NCI-H1417 (cell line): ENCODE data around the gene OPCML.
"Not testable (repeated sequence)": the region's sequence is repeated elsewhere in the genome, so short reads cannot be mapped to it uniquely, and the experiment has no call there.

Source experiments
- DNase-seq, 3 experiments: peaks; one replicate each; lab custom pipeline; 2025; lab: John Stamatoyannopoulos, UW

Gene OPCML

GRCh38 chr11:132439711-132440255, 1092.5 kb downstream of the OPCML start:
- no peak for DNase-seq

DNA sequence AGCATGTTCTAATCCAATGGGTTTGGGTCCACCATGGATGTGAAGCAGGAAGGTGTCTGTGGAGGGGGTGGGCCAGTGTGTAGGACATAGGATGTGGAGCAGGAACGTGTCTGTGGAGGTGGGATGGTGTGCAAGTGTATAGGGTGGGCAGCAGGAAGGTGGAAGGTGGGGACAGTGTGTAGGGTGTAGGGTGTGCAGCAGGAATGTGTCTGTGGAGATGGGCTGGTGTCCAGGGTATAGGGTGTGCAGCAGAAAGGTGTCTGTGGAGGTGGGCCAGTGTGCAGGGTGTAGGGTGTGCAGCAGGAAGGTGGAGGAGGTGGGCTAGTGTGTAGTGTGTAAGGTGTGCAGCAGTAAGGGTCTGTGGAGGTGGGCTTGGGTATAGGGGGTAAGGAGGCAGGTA, 1093.9 kb downstream of the OPCML start:
- DNase-seq = no peak

DNA sequence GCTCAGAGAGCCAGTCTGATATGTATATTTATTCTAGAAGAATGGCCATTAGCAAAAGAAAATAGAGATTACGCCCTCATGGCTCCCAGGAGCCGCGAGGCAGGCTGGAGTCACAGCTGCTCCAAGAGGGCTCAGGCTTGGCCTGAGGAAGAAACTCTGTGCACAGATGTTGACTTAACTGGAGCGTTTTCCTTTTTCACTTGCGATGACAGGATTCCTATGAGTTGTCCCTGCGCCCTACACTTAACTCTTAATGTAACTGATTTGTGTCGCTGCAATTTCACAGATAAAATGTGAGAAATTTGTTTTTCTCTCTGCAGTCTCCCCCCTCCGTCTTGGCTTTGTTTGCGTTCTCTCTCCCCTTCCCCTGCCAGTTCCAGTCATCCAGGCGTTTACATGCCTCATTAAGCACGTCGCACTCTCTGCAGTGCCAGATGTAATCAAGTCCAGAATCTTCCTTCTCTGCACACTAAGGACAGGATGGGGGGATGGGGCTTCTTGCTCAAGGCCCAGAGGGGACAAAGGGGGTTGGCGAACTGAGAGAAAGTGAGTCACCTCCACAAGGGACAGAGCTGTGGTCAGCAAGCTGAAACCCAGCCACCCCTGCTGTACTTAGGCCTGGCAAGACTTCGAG, 1101.8 kb downstream of the OPCML start:
- peak; percentile 60 to 86 (median 60) for DNase-seq

GRCh38 chr11:132429685-132430084, 1102.6 kb downstream of the OPCML start:
- DNase-seq = no peak

GRCh38 chr11:132427611-132428010, 1104.7 kb downstream of the OPCML start:
- DNase-seq = peak in 1 of 3 experiments; percentile 27

GRCh38 chr11:132424433-132424832, 1107.9 kb downstream of the OPCML start:
- DNase-seq = no peak

GRCh38 chr11:132423266-132423665, 1109.0 kb downstream of the OPCML start:
- DNase-seq = peak in 1 of 3 experiments; percentile 72

DNA sequence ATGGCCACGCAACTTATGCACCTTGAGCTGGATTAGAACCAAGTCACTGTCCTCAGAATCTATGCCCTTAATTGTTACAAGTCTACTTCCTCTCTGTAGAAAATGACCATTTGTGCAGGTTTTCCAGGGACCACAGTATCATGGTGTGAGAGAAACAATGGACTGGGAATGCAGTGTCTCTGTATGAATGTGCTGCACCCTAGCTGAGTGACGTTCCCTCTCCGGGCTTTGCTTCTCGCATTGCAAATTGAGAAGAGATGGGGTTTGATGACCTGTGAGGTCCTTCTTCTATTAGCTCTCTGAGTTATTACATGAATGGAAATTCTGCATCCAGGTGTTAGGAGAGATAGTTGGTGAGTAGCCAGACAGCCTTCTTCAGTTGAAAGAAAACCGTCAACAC, 1109.6 kb downstream of the OPCML start:
- DNase-seq = no peak

- no peak for DNase-seq
These were observed 1110.7 kb downstream of the OPCML start for GRCh38 chr11:132421555-132421954.

DNA sequence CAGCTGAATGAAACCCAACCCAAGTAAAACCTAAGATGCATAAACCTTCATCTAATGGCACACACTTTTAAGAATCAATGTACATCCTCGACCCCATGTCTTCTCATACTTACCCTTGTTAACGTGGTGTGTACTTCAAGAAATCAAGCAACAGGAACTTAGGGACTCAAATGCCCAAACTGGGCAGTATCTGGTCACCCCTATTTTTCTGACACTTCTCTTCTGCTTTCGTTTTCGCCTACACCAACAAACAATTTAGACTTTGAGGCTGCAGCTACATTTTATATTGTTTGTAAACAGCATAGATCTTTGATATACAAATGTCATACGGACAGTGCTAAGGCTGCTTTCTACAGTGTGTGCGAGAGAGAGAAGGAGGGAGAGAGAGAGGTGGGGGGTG, 1117.8 kb downstream of the OPCML start:
- DNase-seq = no peak

- no peak for DNase-seq
These were observed 1121.9 kb downstream of the OPCML start for GRCh38 chr11:132410383-132410782.

GRCh38 chr11:132409573-132410355, 1122.5 kb downstream of the OPCML start:
- DNase-seq = no peak

DNA sequence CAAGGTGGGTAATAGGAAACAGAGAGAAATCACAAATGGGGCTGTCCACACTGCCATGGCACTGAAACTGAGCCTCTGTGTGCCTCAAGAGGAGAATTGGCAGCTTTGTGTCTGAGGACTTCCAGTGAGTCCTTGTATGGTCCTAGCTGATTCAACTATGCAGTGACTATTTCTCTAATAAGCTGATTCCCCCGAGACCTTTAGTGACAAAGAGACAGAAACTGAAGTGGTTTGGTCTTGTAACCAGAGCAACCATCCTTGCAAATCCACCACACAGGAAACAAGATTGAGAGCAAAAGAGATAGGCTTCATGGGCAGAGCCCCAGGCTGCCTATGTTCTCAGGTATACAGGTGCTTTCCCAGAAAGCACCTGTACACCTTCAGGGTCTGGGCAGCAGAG, 1123.4 kb downstream of the OPCML start:
- peak; percentile 58 to 89 (median 79) for DNase-seq

- DNase-seq = peak in 2 of 3 experiments; percentile 67 to 90
These were observed 1126.6 kb downstream of the OPCML start for GRCh38 chr11:132405728-132406127.

GRCh38 chr11:132402071-132402684, 1130.1 kb downstream of the OPCML start:
- DNase-seq = peak; percentile 88 to 98 (median 92)

- DNase-seq = no peak
These were observed 1136.0 kb downstream of the OPCML start for GRCh38 chr11:132396318-132396717.

DNA sequence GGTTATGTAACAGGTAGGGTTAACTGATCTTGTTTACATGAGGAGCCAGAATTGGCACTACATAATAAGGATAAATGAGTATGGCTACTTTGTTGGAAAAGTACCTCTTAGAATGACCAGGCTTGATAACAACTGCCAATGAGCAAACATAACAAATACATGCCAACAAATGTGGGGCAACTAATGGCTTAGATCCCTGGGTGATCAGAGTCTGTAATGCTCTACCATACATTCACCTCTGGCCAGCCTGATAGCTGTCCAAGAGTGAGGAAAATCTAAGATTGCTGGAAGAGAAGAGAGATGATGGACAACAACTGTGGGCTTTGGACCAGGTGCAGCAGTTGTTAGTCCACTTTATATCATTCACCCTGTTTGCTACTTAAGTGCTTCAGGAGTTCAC, 1136.9 kb downstream of the OPCML start:
- DNase-seq = no peak

DNA sequence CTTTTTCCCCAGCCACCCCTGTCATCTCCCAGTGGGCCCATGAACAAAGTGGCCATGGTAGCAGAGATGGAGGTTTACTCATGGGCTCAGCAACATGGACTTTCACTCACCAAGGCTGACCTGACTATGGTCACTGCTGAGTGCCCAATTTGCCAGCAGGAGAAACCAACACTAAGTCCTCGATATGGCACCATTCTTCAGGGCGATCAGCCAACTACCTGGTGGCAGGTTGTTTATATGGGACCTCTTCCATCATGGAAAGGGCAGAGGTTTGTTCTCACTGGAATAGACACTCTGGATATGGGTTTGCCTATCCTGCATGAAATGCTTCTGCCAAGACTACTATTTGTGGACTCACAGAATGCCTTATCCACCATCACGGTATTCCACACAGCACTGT, 1152.8 kb downstream of the OPCML start:
- no peak for DNase-seq

DNA sequence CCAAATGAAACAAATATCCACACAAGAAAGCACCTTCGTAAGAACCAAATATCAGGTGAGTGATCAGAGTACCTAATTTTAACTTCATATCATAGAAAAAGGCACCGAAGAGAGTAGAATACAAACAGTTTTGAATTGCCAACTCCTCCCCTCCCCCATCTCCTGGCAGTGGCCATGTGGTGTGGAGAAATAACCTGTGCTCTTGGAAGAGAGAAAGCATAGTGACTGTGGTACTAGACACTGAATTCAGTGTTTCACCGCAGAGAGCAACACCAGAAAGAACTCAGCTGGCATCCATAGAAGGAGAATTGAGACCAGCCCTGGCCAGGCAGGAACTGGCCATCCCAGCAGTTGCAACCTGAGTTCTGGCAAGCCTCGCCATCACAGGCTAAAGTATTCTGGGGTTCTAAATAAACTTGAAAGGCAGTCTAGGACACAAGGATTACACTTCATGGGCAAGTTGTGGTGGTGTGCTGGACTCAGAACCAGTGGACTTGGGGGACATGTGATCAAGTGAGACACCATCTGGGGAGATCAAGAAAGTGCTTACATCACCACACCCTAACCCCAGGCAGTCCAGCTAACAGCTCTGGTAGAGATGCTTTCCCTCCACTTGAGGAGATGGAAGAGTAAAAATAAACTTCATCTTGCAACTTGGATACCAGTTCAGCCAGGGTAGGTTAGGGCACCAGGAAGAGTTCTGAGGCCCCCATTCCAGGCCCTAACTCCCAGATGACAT, 1158.7 kb downstream of the OPCML start:
- DNase-seq = no peak

GRCh38 chr11:132370114-132370513, 1162.2 kb downstream of the OPCML start:
- DNase-seq = not testable (repeated sequence)

DNA sequence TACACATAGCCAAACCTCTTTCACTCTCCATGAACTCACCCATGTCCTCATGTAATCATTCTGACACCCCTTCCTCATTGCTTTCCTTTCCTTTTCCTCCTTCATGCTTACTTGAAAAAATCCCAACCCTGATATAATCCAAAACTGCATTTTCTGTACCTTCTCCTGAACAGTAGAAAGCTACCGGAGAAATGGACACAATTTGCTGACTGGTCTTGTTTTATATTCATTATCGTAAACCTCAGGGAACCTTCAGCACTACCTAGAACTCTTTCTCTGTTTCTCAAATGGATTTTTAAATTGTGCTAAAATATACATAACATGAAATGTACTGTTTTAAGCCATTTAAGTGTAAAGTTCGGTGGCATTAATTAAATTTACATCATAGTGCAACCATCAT, 1165.0 kb downstream of the OPCML start:
- DNase-seq = no peak

- no peak for DNase-seq
These were observed 1166.7 kb downstream of the OPCML start for GRCh38 chr11:132365650-132366049.
